Stomach smooth muscle (tissue), 2 donors: Measurements from ENCODE around the gene CFAP97D1.

Source experiments
- H3K27ac ChIP-seq: one replicate; pipeline ENCODE4 v1.7.0; 2013; ENCODE audit warnings: mild to moderate bottlenecking, low read length, inconsistent platforms
- H3K27me3 ChIP-seq, 2 donors: one replicate each; pipeline ENCODE4 v1.7.0; 2013; ENCODE audit warnings: low read length in 2 of 2; ENCODE audit not compliant: insufficient read depth in 2 of 2, control insufficient read depth in 1 of 2
- H3K36me3 ChIP-seq, 2 donors: one replicate each; pipeline ENCODE4 v1.7.0; 2013; ENCODE audit warnings: low read length in 2 of 2; ENCODE audit not compliant: control insufficient read depth in 2 of 2, insufficient read depth in 2 of 2
- H3K4me1 ChIP-seq: one replicate; pipeline ENCODE4 v1.7.0; 2013; ENCODE audit warnings: low read length; ENCODE audit not compliant: control insufficient read depth, insufficient read depth
- H3K4me3 ChIP-seq, 2 donors: one replicate each; pipeline ENCODE4 v1.7.0; 2013; ENCODE audit warnings: low read length in 2 of 2
- H3K9ac ChIP-seq, 2 donors: one replicate each; pipeline ENCODE4 v1.7.0; 2013; ENCODE audit warnings: low read length in 2 of 2, mild to moderate bottlenecking in 1 of 2
- H3K9me3 ChIP-seq, 2 donors: one replicate each; pipeline ENCODE4 v1.7.0; 2013; ENCODE audit warnings: low read length in 2 of 2; ENCODE audit not compliant: control insufficient read depth in 2 of 2
- donor health status: healthy.
- donor health status: Pancreatic carcinoma.

CFAP97D1 gene

DNA sequence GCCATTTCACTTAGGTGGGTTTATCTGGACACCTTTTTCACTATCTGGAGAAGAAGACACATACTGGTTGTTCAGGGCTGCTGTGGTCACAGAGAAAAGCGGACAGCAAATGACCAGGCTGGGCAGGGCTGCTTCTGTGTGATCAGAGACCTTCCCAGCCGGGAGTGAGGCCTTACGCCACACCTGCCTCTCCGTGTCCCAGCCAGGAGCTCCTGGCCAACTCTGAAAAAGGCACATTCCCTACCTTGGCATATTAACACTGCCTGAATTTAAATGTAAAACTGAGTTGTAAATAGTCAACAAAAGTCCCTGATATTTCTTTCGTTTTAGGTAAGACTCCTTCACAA is 12.5 kb upstream of the CFAP97D1 start:
- no peak overlapping the region for H3K9ac ChIP-seq
- no peaks in the 10 kb centered on the region for H3K9me3 ChIP-seq
- peaks cover 6% of the 10 kb centered on the region for H3K4me1 ChIP-seq
- no peaks in the 10 kb centered on the region for H3K27me3 ChIP-seq
- peaks cover 33 to 50% of the 10 kb centered on the region in 2 donors for H3K36me3 ChIP-seq
- no peak overlapping the region for H3K4me3 ChIP-seq
- peak overlapping the region; percentile 6 for H3K27ac ChIP-seq

DNA sequence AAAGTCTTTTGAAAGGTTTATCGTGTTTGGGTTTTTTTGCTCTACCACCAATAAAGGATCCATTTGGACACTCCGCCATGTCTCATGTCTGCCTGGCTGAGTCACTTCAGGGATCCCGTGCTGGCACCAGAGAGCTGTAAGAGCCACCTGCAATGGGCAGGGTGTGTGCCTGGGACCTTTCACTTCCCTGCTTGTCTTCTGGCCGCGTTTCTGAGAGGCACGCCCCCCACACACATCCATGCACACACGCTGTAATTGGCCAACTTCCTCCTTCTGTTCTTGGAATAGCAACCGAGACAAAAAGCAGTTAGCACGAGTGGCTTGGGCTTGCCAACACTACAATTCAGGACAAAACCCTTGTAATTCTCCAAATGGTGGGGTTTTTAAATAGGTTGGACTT is 11.9 kb upstream of the CFAP97D1 start:
- peaks cover 6% of the 10 kb centered on the region for H3K4me1 ChIP-seq
- H3K9ac ChIP-seq: no peak overlapping the region
- no peak overlapping the region for H3K4me3 ChIP-seq
- H3K36me3 ChIP-seq: peaks cover 40 to 57% of the 10 kb centered on the region in 2 donors
- no peaks in the 10 kb centered on the region for H3K27me3 ChIP-seq
- peak overlapping the region; percentile 6 for H3K27ac ChIP-seq
- no peaks in the 10 kb centered on the region for H3K9me3 ChIP-seq

DNA sequence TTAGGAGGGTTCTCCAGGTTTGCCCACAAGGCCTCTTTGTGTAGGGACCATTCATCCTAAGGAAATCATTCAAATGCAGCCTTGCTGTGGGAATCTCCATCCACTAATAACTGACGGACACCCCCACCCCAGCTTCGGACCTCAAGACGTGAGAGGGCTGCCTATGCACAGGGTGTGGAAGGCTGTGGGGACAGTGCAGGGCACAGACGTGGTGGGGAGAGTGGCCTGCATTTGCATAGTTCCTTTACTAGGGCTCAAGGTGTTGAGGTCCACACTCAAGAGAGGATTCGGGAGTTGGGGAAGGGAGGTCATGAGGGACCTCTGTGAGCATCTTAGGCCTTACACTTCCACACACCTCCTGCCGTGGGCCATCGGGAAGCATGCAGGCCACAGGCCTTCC is 11.3 kb upstream of the CFAP97D1 start:
- Histone ChIP-seq H3K27me3 (no peaks in the 10 kb centered on the region), H3K4me1 (peaks cover 6% of the 10 kb centered on the region), H3K9ac (no peak overlapping the region), H3K27ac (no peak overlapping the region), H3K9me3 (no peaks in the 10 kb centered on the region), H3K4me3 (no peak overlapping the region), H3K36me3 (peaks cover 42 to 59% of the 10 kb centered on the region in 2 donors)

DNA sequence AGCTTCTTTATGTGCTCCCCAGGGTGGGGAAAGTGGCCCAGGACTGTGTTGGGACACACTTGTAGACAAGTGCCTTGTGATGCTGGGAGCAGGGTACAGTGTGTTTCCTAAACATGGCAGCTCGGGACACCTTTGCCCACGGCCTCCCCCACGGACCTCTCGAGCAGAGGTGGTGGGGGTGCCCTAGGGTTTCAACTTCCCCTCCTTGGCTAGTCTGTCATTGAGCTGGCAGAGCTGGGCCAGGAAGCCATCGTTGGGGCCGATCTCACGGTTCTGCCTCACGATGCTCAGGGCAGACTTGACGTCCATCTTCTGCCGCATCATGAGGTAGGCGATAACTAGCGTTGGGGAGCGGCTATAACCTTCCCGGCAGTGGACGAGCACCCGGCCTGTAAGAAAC is 10.8 kb upstream of the CFAP97D1 start:
- peaks cover 6% of the 10 kb centered on the region for H3K4me1 ChIP-seq

DNA sequence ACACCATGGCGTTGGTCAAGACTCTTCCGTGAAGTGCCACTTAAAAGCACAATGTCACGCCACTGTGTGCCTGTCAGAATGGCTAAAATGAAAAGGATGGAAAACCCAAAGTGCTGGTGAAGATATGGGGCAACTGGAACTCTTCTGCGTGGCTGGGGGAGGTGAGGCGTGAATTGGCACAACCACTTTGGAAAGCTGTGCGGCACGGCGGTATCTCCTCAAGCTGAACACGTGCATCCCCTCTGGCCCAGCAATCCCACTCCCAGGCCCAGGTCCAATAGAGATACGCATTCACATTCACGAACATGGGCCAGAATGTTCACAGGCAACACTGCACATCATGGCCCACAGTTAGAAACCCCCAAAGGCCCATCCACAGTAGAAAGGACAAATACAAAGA is 10.4 kb upstream of the CFAP97D1 start:
- Histone ChIP-seq H3K27ac (no peak overlapping the region), H3K9ac (no peak overlapping the region), H3K9me3 (no peaks in the 10 kb centered on the region), H3K27me3 (no peaks in the 10 kb centered on the region), H3K4me3 (no peak overlapping the region), H3K4me1 (peaks cover 6% of the 10 kb centered on the region), H3K36me3 (peaks cover 47 to 69% of the 10 kb centered on the region in 2 donors)

More for the DNA sequence above, 10.8 kb upstream of the CFAP97D1 start:
- Histone ChIP-seq H3K27me3 (no peaks in the 10 kb centered on the region), H3K4me3 (no peak overlapping the region), H3K36me3 (peaks cover 46 to 64% of the 10 kb centered on the region in 2 donors), H3K9ac (no peak overlapping the region), H3K9me3 (no peaks in the 10 kb centered on the region), H3K27ac (no peak overlapping the region)

DNA sequence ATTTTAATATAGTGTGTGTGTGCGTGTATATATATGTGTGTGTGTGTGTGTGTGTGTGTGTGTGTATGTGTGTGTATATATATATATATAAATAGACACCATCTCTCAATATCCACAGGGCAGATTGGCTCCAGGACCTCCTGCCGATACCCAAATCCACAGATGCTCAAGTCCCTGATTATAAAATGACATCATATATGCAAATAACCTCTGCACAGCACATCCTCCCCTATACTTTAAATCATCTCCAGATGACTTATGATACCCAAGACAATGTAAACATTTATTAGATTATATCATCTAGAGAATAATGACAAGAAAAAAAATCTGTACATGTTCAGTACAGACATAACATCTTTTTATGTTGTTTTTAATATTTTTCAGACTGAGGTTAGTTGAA is 9.3 kb upstream of the CFAP97D1 start:
- H3K9ac ChIP-seq: no peak overlapping the region
- no peaks in the 10 kb centered on the region for H3K27me3 ChIP-seq
- H3K9me3 ChIP-seq: no peaks in the 10 kb centered on the region
- peaks cover 8% of the 10 kb centered on the region for H3K4me1 ChIP-seq
- no peak overlapping the region for H3K4me3 ChIP-seq
- no peak overlapping the region for H3K27ac ChIP-seq
- H3K36me3 ChIP-seq: peaks cover 43 to 68% of the 10 kb centered on the region in 2 donors

DNA sequence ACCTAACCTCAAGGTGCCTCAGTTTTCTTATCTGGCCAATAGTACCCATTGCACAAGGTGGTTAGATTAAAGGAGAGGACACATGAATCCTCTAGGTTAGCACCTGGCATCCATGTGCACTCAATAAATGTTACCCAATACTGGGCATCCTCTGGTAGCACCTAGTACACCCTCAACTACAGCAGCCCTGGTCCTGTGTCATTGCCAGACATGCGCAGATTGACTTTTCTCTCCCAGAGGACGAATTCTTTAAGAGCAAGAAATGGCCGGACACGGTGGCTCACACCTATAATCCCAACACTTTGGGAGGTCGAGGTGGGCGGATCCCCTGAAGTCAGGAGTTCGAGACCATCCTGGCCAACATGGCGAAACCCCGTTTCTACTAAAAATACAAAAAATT is 8.8 kb upstream of the CFAP97D1 start:
- Histone ChIP-seq H3K36me3 (peaks cover 43 to 68% of the 10 kb centered on the region in 2 donors), H3K4me3 (no peak overlapping the region), H3K9me3 (no peaks in the 10 kb centered on the region), H3K27me3 (no peaks in the 10 kb centered on the region), H3K4me1 (peaks cover 13% of the 10 kb centered on the region), H3K27ac (no peak overlapping the region), H3K9ac (no peak overlapping the region)

DNA sequence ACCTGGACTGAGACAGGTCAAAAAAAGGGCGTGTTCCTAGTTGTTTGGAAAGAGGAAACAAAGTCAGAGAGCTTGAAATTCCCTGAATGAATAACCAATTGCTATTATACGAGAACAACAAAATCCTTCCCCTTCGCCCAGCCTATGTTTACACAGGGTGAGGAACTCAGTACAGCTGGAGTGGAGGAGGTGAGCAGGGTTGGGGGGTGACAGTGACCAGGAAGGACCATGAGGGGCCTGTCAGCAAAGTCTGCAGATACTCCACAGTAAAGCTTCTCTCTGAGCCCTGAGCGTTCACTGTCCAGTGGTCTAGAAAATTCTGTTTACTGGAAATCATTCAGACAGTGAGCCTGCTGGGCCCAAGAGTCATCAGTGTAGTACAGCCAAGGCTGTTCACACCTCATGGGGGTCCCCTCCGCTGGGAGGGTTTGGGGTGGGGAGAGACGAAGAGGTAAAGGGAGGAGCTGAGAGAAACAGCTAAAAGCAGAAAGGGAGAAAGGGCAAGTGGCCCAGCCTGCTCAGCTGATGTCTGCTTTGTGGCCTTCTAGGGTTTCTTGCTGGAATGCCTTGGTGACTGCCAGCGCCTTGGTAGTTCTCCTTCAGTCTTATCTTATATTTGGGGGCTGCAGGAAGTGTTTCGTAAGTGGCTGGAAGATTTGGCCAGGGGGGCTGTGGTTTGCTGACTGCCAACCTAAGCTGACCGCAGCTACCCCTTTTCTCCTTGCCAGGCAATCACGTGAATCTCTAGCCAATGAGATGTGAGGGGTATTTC is 7.2 kb upstream of the CFAP97D1 start:
- no peak overlapping the region for H3K4me3 ChIP-seq
- H3K4me1 ChIP-seq: peaks cover 22% of the 10 kb centered on the region
- H3K9ac ChIP-seq: no peak overlapping the region
- H3K9me3 ChIP-seq: no peaks in the 10 kb centered on the region
- peaks cover 43 to 54% of the 10 kb centered on the region in 2 donors for H3K36me3 ChIP-seq
- no peak overlapping the region for H3K27ac ChIP-seq
- H3K27me3 ChIP-seq: no peaks in the 10 kb centered on the region

DNA sequence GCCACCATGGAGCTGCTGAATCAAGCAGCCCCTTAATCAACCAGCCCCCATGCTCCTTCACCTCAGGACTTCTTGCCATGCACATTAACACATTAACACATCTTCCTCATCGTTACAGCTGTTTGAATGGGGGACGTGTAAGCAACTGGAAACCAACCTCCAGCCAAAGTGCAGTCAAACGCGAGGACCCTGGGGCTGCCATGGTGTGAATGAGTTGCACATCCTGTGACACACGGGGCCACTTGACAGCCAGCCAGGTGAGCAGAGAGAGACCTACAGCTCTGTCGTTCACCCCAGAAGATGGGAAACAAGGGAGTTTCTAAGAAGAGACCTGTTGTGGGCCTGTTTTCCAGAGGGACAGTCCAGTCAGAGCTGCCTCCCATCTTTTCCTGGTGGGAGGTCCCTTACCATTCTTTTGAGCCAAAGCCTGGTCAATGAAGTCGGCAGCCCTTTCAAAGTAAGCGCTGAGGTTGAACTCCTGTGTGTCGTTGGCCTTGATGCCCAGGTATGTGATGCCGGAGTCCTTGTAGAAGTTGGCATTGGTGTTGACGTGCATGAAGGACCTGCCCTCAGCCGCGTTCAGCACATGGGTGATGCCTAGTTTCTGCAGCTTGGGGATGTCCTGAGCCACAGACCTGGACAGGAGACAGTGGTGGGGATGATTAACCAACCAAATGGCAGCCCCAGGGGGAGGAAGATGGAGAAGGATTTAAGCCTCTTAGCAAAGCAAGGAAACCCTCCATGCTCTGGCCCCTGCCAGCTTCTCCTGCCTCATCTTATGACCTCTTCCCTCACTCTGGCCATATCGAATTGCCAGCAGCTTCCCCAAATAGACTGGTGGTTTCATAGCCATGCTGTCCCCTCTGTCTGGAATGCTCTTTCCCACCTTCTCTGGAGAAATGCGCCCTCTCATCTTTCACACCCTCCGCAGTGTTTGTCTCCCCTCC is 5.7 kb upstream of the CFAP97D1 start:
- H3K9ac ChIP-seq: no peak overlapping the region
- peaks cover 21% of the 10 kb centered on the region for H3K4me1 ChIP-seq
- no peak overlapping the region for H3K27ac ChIP-seq
- peaks cover 32 to 42% of the 10 kb centered on the region in 2 donors for H3K36me3 ChIP-seq
- no peak overlapping the region for H3K4me3 ChIP-seq
- no peaks in the 10 kb centered on the region for H3K27me3 ChIP-seq
- no peaks in the 10 kb centered on the region for H3K9me3 ChIP-seq

DNA sequence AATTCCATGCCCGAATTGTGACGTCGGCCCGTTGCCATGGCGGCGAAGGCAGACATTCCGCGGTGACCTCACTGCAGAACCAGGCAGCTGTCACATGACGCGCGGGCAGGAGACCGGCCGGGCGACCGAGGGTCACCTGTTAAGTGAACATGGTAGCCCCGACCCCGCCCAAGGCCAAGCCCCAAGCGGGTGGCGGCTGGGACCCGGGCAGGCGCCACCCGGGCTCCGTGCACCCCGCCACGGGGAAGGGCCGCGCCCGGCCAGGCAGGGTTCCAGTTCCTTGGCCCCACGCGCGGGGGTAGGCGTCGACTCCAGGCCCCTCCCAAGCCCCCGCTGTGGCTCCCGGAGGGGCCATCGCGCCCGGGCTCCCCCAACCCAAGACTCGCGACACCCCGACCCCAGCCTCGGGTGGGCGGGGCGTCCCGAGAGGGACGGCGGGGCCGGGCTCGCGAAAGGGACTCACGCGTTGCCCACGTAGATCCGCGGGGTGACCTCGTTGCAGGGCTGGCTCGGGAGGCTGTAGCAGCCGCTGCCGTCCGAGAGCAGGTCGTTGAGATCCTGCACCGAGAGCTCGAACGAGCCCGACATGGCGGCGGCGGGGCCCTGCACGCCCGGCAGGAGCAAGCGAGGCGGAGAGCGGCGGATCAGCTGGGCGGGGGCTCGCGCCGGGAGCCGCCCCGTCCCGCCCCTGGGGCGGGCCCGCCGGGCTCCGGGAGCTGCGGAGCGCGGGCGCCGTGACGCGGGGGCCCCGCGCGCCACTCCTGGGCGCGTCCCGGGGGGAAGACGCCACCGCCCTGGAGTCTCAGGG is 1.7 kb upstream of the CFAP97D1 start, which contains the start of gene DUSP3:
DUSP3 (minus strand) TSS at position 641 of the 808 bp plus-strand sequence; CDS start at position 588, 53 bp downstream.
- no peaks in the 10 kb centered on the region for H3K27me3 ChIP-seq
- no peaks in the 10 kb centered on the region for H3K9me3 ChIP-seq
- peaks cover 24% of the 10 kb centered on the region for H3K4me1 ChIP-seq
- H3K27ac ChIP-seq: peak within 1 kb of the TSS; percentile 99
- peak within 1 kb of the TSS; percentile 93 to 98 for H3K9ac ChIP-seq
- H3K36me3 ChIP-seq: peaks cover 7 to 13% of the 10 kb centered on the region in 2 donors
- H3K4me3 ChIP-seq: peak within 1 kb of the TSS; percentile 73 to 84
